ENCODE results near the gene CENPX. TPM values are rescaled to one million over a fixed set of nuclear protein-coding genes. Genes with fewer than 3 reads are reported as not detected.

CENPX gene
- total and polyA plus RNA-seq, 2 of the 13 experiments (the other 11 are each of a cell fraction or from before 2014, with no cell fraction given), result 92.7 to 170 TPM

DNA sequence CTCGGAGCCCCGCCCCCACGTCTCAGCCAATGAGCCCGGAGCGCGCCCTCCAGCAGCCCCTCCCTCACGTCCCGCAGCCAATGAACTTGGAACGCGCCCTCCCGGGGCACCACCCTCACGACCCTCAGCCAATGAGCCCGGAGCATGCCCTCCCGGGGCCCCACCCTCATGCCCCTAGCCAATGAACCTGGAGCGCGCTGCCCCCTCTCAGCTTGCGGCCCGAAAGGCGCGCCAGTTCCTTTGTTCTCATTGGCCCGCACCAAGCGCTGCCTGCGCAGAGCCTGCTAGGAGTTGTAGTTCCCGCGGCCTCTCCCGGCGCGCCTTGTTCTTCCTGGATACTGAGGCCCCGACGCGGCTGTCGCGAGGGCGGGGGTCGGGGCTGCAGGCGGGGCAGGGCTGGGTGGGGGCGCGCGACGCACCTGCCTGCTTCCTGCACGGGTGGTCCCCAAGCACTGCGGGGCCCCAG, 336 bp upstream of the CENPX start, which contains the start of gene LRRC45 (continued):
- TF ChIP-seq, protein P1, sequence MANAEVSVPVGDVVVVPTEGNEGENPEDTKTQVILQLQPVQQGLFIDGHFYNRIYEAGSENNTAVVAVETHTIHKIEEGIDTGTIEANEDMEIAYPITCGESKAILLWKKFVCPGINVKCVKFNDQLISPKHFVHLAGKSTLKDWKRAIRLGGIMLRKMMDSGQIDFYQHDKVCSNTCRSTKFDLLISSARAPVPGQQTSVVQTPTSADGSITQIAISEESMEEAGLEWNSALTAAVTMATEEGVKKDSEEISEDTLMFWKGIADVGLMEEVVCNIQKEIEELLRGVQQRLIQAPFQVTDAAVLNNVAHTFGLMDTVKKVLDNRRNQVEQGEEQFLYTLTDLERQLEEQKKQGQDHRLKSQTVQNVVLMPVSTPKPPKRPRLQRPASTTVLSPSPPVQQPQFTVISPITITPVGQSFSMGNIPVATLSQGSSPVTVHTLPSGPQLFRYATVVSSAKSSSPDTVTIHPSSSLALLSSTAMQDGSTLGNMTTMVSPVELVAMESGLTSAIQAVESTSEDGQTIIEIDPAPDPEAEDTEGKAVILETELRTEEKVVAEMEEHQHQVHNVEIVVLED (CRISPR knock-in tag; IDR thresholded peaks at IDR 0.05; ENCODE audit: borderline replicate concordance), result peak; percentile 92
- TF ChIP-seq, protein P2, sequence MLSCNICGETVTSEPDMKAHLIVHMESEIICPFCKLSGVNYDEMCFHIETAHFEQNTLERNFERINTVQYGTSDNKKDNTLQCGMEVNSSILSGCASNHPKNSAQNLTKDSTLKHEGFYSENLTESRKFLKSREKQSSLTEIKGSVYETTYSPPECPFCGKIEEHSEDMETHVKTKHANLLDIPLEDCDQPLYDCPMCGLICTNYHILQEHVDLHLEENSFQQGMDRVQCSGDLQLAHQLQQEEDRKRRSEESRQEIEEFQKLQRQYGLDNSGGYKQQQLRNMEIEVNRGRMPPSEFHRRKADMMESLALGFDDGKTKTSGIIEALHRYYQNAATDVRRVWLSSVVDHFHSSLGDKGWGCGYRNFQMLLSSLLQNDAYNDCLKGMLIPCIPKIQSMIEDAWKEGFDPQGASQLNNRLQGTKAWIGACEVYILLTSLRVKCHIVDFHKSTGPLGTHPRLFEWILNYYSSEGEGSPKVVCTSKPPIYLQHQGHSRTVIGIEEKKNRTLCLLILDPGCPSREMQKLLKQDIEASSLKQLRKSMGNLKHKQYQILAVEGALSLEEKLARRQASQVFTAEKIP (CRISPR knock-in tag; IDR thresholded peaks at IDR 0.05; ENCODE audit: borderline replicate concordance), result no peak
- TF ChIP-seq, protein P3, sequence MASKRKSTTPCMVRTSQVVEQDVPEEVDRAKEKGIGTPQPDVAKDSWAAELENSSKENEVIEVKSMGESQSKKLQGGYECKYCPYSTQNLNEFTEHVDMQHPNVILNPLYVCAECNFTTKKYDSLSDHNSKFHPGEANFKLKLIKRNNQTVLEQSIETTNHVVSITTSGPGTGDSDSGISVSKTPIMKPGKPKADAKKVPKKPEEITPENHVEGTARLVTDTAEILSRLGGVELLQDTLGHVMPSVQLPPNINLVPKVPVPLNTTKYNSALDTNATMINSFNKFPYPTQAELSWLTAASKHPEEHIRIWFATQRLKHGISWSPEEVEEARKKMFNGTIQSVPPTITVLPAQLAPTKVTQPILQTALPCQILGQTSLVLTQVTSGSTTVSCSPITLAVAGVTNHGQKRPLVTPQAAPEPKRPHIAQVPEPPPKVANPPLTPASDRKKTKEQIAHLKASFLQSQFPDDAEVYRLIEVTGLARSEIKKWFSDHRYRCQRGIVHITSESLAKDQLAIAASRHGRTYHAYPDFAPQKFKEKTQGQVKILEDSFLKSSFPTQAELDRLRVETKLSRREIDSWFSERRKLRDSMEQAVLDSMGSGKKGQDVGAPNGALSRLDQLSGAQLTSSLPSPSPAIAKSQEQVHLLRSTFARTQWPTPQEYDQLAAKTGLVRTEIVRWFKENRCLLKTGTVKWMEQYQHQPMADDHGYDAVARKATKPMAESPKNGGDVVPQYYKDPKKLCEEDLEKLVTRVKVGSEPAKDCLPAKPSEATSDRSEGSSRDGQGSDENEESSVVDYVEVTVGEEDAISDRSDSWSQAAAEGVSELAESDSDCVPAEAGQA (IDR thresholded peaks at IDR 0.05; ENCODE audit: low read depth), result 0 out of 2 replicates have a peak, but pooled peaks have one; percentile 12
- TF ChIP-seq, protein P3 (CRISPR knock-in tag; IDR thresholded peaks at IDR 0.05; ENCODE audit: borderline replicate concordance), result no peak
- TF ChIP-seq, protein P4, sequence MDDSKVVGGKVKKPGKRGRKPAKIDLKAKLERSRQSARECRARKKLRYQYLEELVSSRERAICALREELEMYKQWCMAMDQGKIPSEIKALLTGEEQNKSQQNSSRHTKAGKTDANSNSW (CRISPR knock-in tag; IDR thresholded peaks at IDR 0.05; ENCODE audit: borderline replicate concordance), result 0 out of 2 replicates have a peak, but pooled peaks have one; percentile 28
- TF ChIP-seq SMARCE1 (IDR thresholded peaks at IDR 0.05; ENCODE audit: borderline replicate concordance) (no peak), YEATS4 (CRISPR knock-in tag; IDR thresholded peaks at IDR 0.05; ENCODE audit: borderline replicate concordance) (peak; percentile 11; the same call in 1 of the 2 replicates), SUZ12 (IDR thresholded peaks at IDR 0.05; ENCODE audit: low read depth, low read length) (peak; percentile 77), SAP130 (CRISPR knock-in tag; IDR thresholded peaks at IDR 0.05; ENCODE audit: low read depth) (peak; percentile 21), CBX1 (IDR thresholded peaks at IDR 0.05; ENCODE audit: low read depth) (no peak), SP140L (CRISPR knock-in tag; IDR thresholded peaks at IDR 0.05; ENCODE audit: borderline replicate concordance) (no peak), RFX5 (IDR thresholded peaks at IDR 0.05; ENCODE audit: low read depth, low read length) (peak; percentile 73), DBP (CRISPR knock-in tag; IDR thresholded peaks at IDR 0.05; ENCODE audit: not compliant biosample characterization) (no peak)
- TF ChIP-seq, protein P5, sequence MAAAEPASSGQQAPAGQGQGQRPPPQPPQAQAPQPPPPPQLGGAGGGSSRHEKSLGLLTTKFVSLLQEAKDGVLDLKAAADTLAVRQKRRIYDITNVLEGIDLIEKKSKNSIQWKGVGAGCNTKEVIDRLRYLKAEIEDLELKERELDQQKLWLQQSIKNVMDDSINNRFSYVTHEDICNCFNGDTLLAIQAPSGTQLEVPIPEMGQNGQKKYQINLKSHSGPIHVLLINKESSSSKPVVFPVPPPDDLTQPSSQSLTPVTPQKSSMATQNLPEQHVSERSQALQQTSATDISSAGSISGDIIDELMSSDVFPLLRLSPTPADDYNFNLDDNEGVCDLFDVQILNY (CRISPR knock-in tag; conservative IDR thresholded peaks at IDR 0.05), result peak; percentile 51; the same call in 1 of the 2 replicates

All from HepG2 (cell line).